Stomach (tissue), 9 donors: Measurements from ENCODE around the gene NLRC5. TPM values are rescaled to one million over a fixed set of nuclear protein-coding genes. Genes with fewer than 3 reads are reported as not detected.

Source experiments
- DNase-seq, 2 donors: peaks; one replicate each; pipeline versions ENCODE4 v3.0.0 to v3.0.0-alpha.2; 2013 to 2019
- H3K27ac ChIP-seq, 5 donors: fragments of 200-600 bp in 4 of 5; sonication (generic) in 4 of 5; one replicate each; pipeline ENCODE4 v1.5.1; 2013 to 2019; ENCODE audit warnings: mild to moderate bottlenecking in 1 of 5, moderate library complexity in 1 of 5
- H3K27me3 ChIP-seq, 3 donors: fragments of 200-600 bp; sonication (generic); one replicate each; pipeline ENCODE4 v1.5.1; 2017 to 2019; ENCODE audit warnings: mixed run types in 1 of 3
- H3K36me3 ChIP-seq, 4 donors: fragments of 200-600 bp; sonication (generic); 1 replicate in 3 of 4; 2 replicates in 1 of 4; pipeline ENCODE4 v1.5.1; 2016 to 2019
- H3K4me1 ChIP-seq, 4 donors: fragments of 200-600 bp; sonication (generic); one replicate each; pipeline ENCODE4 v1.5.1; 2016 to 2019
- H3K4me3 ChIP-seq, 4 donors: fragments of 200-600 bp; sonication (generic) in 3 of 4; one replicate each; pipeline ENCODE4 v1.5.1; 2016 to 2019; ENCODE audit warnings: mild to moderate bottlenecking in 1 of 4
- H3K9me3 ChIP-seq, 4 donors: fragments of 200-600 bp; sonication (generic); one replicate each; pipeline ENCODE4 v1.5.1; 2016 to 2019
- CTCF ChIP-seq, 7 experiments: fragments of 450-650 bp in 4 of 7; fragments of 200-600 bp in 3 of 7; sonication (generic) in 3 of 7; IDR thresholded peaks; one replicate each; pipeline ENCODE4 v1.5.1; 2016 to 2019; ENCODE audit warnings: antibody characterized with exemption in 7 of 7, control low read depth in 2 of 7, mild to moderate bottlenecking in 1 of 7
- EP300 ChIP-seq: sonication (generic); formaldehyde crosslinking; IDR thresholded peaks from one replicate; pipeline ENCODE4 v1.6.1; 2017; ENCODE audit warnings: antibody characterized with exemption
- POLR2A ChIP-seq, 4 donors: fragments of 450-650 bp; IDR thresholded peaks; one replicate each; pipeline ENCODE4 v1.6.1; 2016; ENCODE audit warnings: antibody characterized with exemption in 4 of 4, control low read depth in 2 of 4, mild to moderate bottlenecking in 1 of 4, moderate library complexity in 1 of 4
- POLR2AphosphoS5 ChIP-seq, 3 donors: sonication (generic); formaldehyde crosslinking; IDR thresholded peaks; one replicate each; pipeline ENCODE4 v1.6.1; 2016; ENCODE audit warnings: antibody characterized with exemption in 3 of 3
- WGBS, 5 donors: extraction: QIAGEN DNeasy Blood & Tissue Kit in 3 of 5; methylation state at CpG; one replicate each; pipeline versions ENCODE4 v1.1.5 to v1.1.7; 2013 to 2018; 5-methylcytosine and 5-hydroxymethylcytosine counted together
- intact Hi-C: fragments of 100-400 bp; cut with DNase I; formaldehyde crosslinking; loops from one replicate; pipeline ENCODE4 v1.15.1; 2023; ENCODE audit warnings: low total_unique reads
- polyA plus RNA-seq, 3 donors: library from polyadenylated mRNA; stranded (reverse); fragments of 200-250 nt; gene quantifications; one replicate each; pipeline ENCODE4 v1.2.3, GENCODE V29; 2013
- total RNA-seq, 5 donors: library from RNA; depleted of rRNA; stranded (reverse); fragments of >200 nt; gene quantifications; one replicate each; pipeline versions ENCODE4 v1.1.0 to v1.2.3, GENCODE V29; 2014 to 2016
- donor health status: healthy with polysubstance abuse.
- donor health status: Bipolar disorder and iron deficiency.
- donor health status: healthy.

The NLRC5 gene
- total and polyA plus RNA-seq, 8 donors, result 11.7 to 265 (median 29.4) TPM

- WGBS, 5 donors, result 69 to 81% (median 70%) methylated on average over 4 of the region's 4 CpGs
- H3K4me3 ChIP-seq, result no peak overlapping the region
- H3K36me3 ChIP-seq, result peaks cover 0 to 25% (median 1%) of the 10 kb centered on the region in 4 donors
- no peaks in the 10 kb centered on the region for H3K9me3 ChIP-seq
- no peaks in the 10 kb centered on the region for H3K4me1 ChIP-seq
- intact Hi-C loops, result no loop called here
- H3K27me3 ChIP-seq, result no peaks in the 10 kb centered on the region
- no peak for DNase-seq
- H3K27ac ChIP-seq, result no peak overlapping the region
- TF ChIP-seq EP300 (no peak), POLR2AphosphoS5 (IDR thresholded peaks at IDR 0.05) (no peak), CTCF (IDR thresholded peaks at IDR 0.05) (no peak), POLR2A (IDR thresholded peaks at IDR 0.05) (no peak)
Measured at GRCh38 chr16:57133031-57133430, 143.7 kb downstream of the NLRC5 start.

Other genes with a start within 250 kb of the NLRC5 start
- not detected for gene SLC12A3, start 124.3 kb upstream of the NLRC5 start, total RNA-seq
- under 1 TPM in 2 of 3 donors, not detected in 1; 0.10 to 0.12 TPM for gene SLC12A3, start 124.3 kb upstream of the NLRC5 start, polyA plus RNA-seq
- 100 to 1,000 TPM in 3 of 5 donors, 10 to 100 TPM in 1, 1 to 10 TPM in 1; 2.6 to 329 (median 190) TPM for gene HERPUD1, start 57.4 kb upstream of the NLRC5 start, total RNA-seq
- gene HERPUD1, start 57.4 kb upstream of the NLRC5 start, polyA plus RNA-seq, result 10 to 100 TPM; 40.4 to 63.7 (median 57.9) TPM
- gene CETP, start 27.6 kb upstream of the NLRC5 start, total RNA-seq, result 1 to 10 TPM in 1 of 5 donors, not detected in 4; 2.9 TPM
- under 1 TPM; 0.18 to 0.46 (median 0.19) TPM for gene CETP, start 27.6 kb upstream of the NLRC5 start, polyA plus RNA-seq
- gene CPNE2, start 103.0 kb downstream of the NLRC5 start, total RNA-seq, result 10 to 100 TPM in 4 of 5 donors, 1 to 10 TPM in 1; 8.7 to 55.4 (median 27.4) TPM
- gene CPNE2, start 103.0 kb downstream of the NLRC5 start, polyA plus RNA-seq, result 10 to 100 TPM; 10.7 to 31.8 (median 24.8) TPM
- gene PSME3IP1, start 196.5 kb downstream of the NLRC5 start, total RNA-seq, result 100 to 1,000 TPM in 1 of 5 donors, 10 to 100 TPM in 4; 52.7 to 104 (median 91.0) TPM
- gene PSME3IP1, start 196.5 kb downstream of the NLRC5 start, polyA plus RNA-seq, result 10 to 100 TPM; 37.4 to 64.3 (median 51.5) TPM
- 100 to 1,000 TPM in 1 of 5 donors, 10 to 100 TPM in 3, 1 to 10 TPM in 1; 5.5 to 110 (median 46.2) TPM for gene RSPRY1, start 196.8 kb downstream of the NLRC5 start, total RNA-seq
- gene RSPRY1, start 196.8 kb downstream of the NLRC5 start, polyA plus RNA-seq, result 10 to 100 TPM in 1 of 3 donors, 1 to 10 TPM in 2; 8.6 to 13.7 (median 8.8) TPM